ENCODE data around the gene KRT85. TPM values are rescaled to one million over a fixed set of nuclear protein-coding genes. Genes with fewer than 3 reads are reported as not detected.

Gene KRT85
- polyA plus RNA-seq, 2 of the 4 experiments (the other 2 are of a cell fraction), result 3.7 TPM; not detected in 1

GRCh38 chr12:52381206-52381605 is 13.9 kb upstream of the KRT85 start (continued):
- TF ChIP-seq HDAC2 (IDR thresholded peaks at IDR 0.05) (no peak), USF2 (IDR thresholded peaks at IDR 0.05) (no peak), POLR2A (IDR thresholded peaks at IDR 0.05; ENCODE audit: low read length) (no peak), RAD21 (conservative IDR thresholded peaks at IDR 0.05 in 1 of 2, IDR thresholded peaks at IDR 0.05 in 1 of 2) (no peak), ESRRA (IDR thresholded peaks at IDR 0.05; ENCODE audit: borderline replicate concordance, low read length) (no peak)

GRCh38 chr12:52380271-52380694 is 13.0 kb upstream of the KRT85 start:
- ATAC-seq (peak; percentile 65 to 92; a peak in 5 of 6 replicates), DNase-seq (ENCODE audit: low read depth in 1 of 2, low spot score in 1 of 2) (peak; percentile 52 to 66), FAIRE-seq (no peak)
- TF ChIP-seq MAFK (IDR thresholded peaks at IDR 0.05; ENCODE audit: partially characterized antibody) (peak; percentile 5), SMC3 (IDR thresholded peaks at IDR 0.05) (peak; percentile 50), FOSB (CRISPR knock-in tag; IDR thresholded peaks at IDR 0.05) (no peak), ZFP36 (IDR thresholded peaks at IDR 0.05; ENCODE audit: borderline replicate concordance, partially characterized antibody) (no peak), FOSL2 (IDR thresholded peaks at IDR 0.05) (no peak), FOSL2 (CRISPR knock-in tag; IDR thresholded peaks at IDR 0.05) (no peak), PHF8 (IDR thresholded peaks at IDR 0.05; ENCODE audit: borderline replicate concordance, low read depth) (no peak), PBX3 (IDR thresholded peaks at IDR 0.05) (no peak), MAX (IDR thresholded peaks at IDR 0.05) (no peak), RNF2 (IDR thresholded peaks at IDR 0.05; ENCODE audit: borderline replicate concordance, low read depth) (no peak), JUN (IDR thresholded peaks at IDR 0.05) (no peak), POLR2A (IDR thresholded peaks at IDR 0.05; ENCODE audit: low read length) (no peak), TFCP2L1 (CRISPR knock-in tag; IDR thresholded peaks at IDR 0.05) (no peak), POLR2AphosphoS2 (conservative IDR thresholded peaks at IDR 0.05; ENCODE audit: low read length) (no peak), TP53 (CRISPR knock-in tag; IDR thresholded peaks at IDR 0.05) (no peak), ZNF302 (CRISPR knock-in tag; IDR thresholded peaks at IDR 0.05) (no peak), RAD21 (conservative IDR thresholded peaks at IDR 0.05 in 1 of 2, IDR thresholded peaks at IDR 0.05 in 1 of 2) (peak; percentile 52 to 65; a peak in 3 of 5 replicates), EHMT2 (IDR thresholded peaks at IDR 0.05; ENCODE audit: low read depth) (no peak), HDAC2 (IDR thresholded peaks at IDR 0.05) (no peak), CTCF (IDR thresholded peaks at IDR 0.05) (peak; percentile 53), CEBPB (IDR thresholded peaks at IDR 0.05) (no peak), ZC3H11A (IDR thresholded peaks at IDR 0.05) (no peak), KDM5A (IDR thresholded peaks at IDR 0.05) (no peak), CBX2 (IDR thresholded peaks at IDR 0.05; ENCODE audit: borderline replicate concordance, low read depth) (no peak)
- H3K4me2 ChIP-seq, result no peak overlapping the region
- H3K9me3 ChIP-seq, result no peaks in the 10 kb centered on the region
- POLR2A ChIA-PET, result no interaction called here
- H3K4me1 ChIP-seq, result no peaks in the 10 kb centered on the region
- H3K27ac ChIP-seq, result no peak overlapping the region
- CTCF ChIA-PET, result interaction anchor here (0.6 to 46.1 kb wide), 22 partner anchors 8 to 493 kb away, joined by 3 to 1221 read pairs (median 4); no protein-coding TSS in a partner anchor
- no peak overlapping the region for H3K4me3 ChIP-seq
- WGBS (ENCODE audit: missing lambda C conversion rate), result 60% methylated on average over 14 of the region's 15 CpGs
